PC-9 (cell line): ENCODE results near the gene CTXN3. TPM values are rescaled to one million over a fixed set of nuclear protein-coding genes. Genes with fewer than 3 reads are reported as not detected.

Experiments
- BruUV-seq: library from RNA; stranded (reverse); fragments of 400-500 nt; replicated peaks from 2 replicates; lab custom pipeline; 2021; lab: Mats Ljungman, UMichigan
- CTCF ChIA-PET: fragments of 300-600 bp; sonication (Branson Sonifier 250); formaldehyde crosslinking; loops from one replicate; lab custom pipeline; 2022; ENCODE audit warnings: antibody characterized with exemption; lab: Charles Lee
- POLR2A ChIA-PET: fragments of 300-600 bp; sonication (Branson Sonifier 250); formaldehyde crosslinking; loops from one replicate; lab custom pipeline; 2022; ENCODE audit warnings: antibody characterized with exemption; ENCODE audit not compliant: unreplicated experiment; lab: Charles Lee
- DNase-seq, 2 experiments: peaks; one replicate each; pipeline versions ENCODE4 v3.0.0 to v3.0.0-alpha.2; 2015 to 2022; ENCODE audit warnings: mixed read lengths in 1 of 2
- H2AFZ ChIP-seq: fragments of 200-600 bp; sonication (generic); 2 replicates; pipeline ENCODE4 v1.8.1; 2017; ENCODE audit warnings: antibody characterized with exemption
- H3F3A ChIP-seq: fragments of 200-600 bp; sonication (generic); 2 replicates; pipeline ENCODE4 v1.8.1; 2017; ENCODE audit warnings: antibody characterized with exemption, mild to moderate bottlenecking, low read depth; ENCODE audit not compliant: insufficient read depth
- H3K27ac ChIP-seq: fragments of 200-600 bp; sonication (generic); 2 replicates; pipeline ENCODE4 v1.6.1; 2016; ENCODE audit warnings: mixed run types
- H3K27me3 ChIP-seq: fragments of 200-600 bp; sonication (generic); 2 replicates; pipeline ENCODE4 v1.6.1; 2016; ENCODE audit warnings: low read depth, mixed run types; ENCODE audit not compliant: insufficient read depth
- H3K36me3 ChIP-seq: fragments of 200-600 bp; sonication (generic); 2 replicates; pipeline ENCODE4 v1.6.1; 2016; ENCODE audit warnings: low read depth, mixed run types
- H3K4me1 ChIP-seq: fragments of 200-600 bp; sonication (generic); replicated peaks from 2 replicates; pipeline ENCODE4 v1.6.1; 2016; ENCODE audit warnings: mixed run types; ENCODE audit not compliant: insufficient read depth
- H3K4me2 ChIP-seq: fragments of 200-600 bp; sonication (generic); 2 replicates; pipeline ENCODE4 v1.6.1; 2017; ENCODE audit warnings: mixed run types
- H3K4me3 ChIP-seq: fragments of 200-600 bp; sonication (generic); 2 replicates; pipeline ENCODE4 v1.6.1; 2016; ENCODE audit warnings: mixed run types
- H3K79me2 ChIP-seq: fragments of 200-600 bp; sonication (generic); 2 replicates; pipeline ENCODE4 v1.6.1; 2017; ENCODE audit warnings: low read depth, mixed run types
- H3K9me2 ChIP-seq: fragments of 200-600 bp; sonication (generic); 2 replicates; pipeline ENCODE4 v1.8.1; 2017; ENCODE audit warnings: mild to moderate bottlenecking; ENCODE audit not compliant: insufficient read depth
- H3K9me3 ChIP-seq: fragments of 200-600 bp; sonication (generic); 2 replicates; pipeline ENCODE4 v1.8.1; 2016; ENCODE audit warnings: low read depth; ENCODE audit not compliant: insufficient read depth
- H4K20me1 ChIP-seq: fragments of 200-600 bp; sonication (generic); 2 replicates; pipeline ENCODE4 v1.8.1; 2017; ENCODE audit not compliant: insufficient read depth
- CTCF ChIP-seq: fragments of 200-600 bp; sonication (generic); conservative IDR thresholded peaks from 2 replicates; pipeline ENCODE4 v1.6.1; 2017; ENCODE audit warnings: mixed run types, antibody characterized with exemption, mild to moderate bottlenecking, moderate library complexity
- EZH2 ChIP-seq: fragments of 200-600 bp; sonication (generic); IDR thresholded peaks from 2 replicates; pipeline ENCODE4 v1.8.0; 2017; ENCODE audit warnings: antibody characterized with exemption, low read depth
- intact Hi-C: fragments of 100-400 bp; cut with micrococcal nuclease; formaldehyde crosslinking; loops from one replicate; pipeline ENCODE4 v1.10.0; 2022; ENCODE audit not compliant: unreplicated experiment
- total RNA-seq: library from RNA; stranded (reverse); gene quantifications from 2 replicates; pipeline ENCODE4 v1.2.3, GENCODE V29; 2021

The CTXN3 gene
- total RNA-seq, 1 experiment from 2014 or later = not detected

- H3K27me3 ChIP-seq = no peaks in the 10 kb centered on the region
- H3K79me2 ChIP-seq = no peaks in the 10 kb centered on the region
- no peak overlapping the region for H3K4me3 ChIP-seq
- POLR2A ChIA-PET = no interaction called here
- no peaks in the 10 kb centered on the region for H3K9me3 ChIP-seq
- H3K4me2 ChIP-seq = no peak overlapping the region
- no TSS peak for BruUV-seq
- no peaks in the 10 kb centered on the region for H3K4me1 ChIP-seq
- H4K20me1 ChIP-seq = no peaks in the 10 kb centered on the region
- CTCF ChIA-PET = no interaction called here
- H3K27ac ChIP-seq = no peak overlapping the region
- intact Hi-C loops = no loop called here
- no peak for DNase-seq
- H3F3A ChIP-seq = no peaks in the 10 kb centered on the region
- 0 out of 2 replicates have a peak overlapping the region, but pooled peaks have one; percentile 39 for H2AFZ ChIP-seq
- no peak for TF ChIP-seq CTCF
- no peak for TF ChIP-seq EZH2
- no peaks in the 10 kb centered on the region for H3K36me3 ChIP-seq
- H3K9me2 ChIP-seq = peaks cover 5% of the 10 kb centered on the region; the same call in 1 of the 2 replicates
These were observed 28.9 kb upstream of the CTXN3 start for GRCh38 chr5:127619908-127620479.

- no TSS peak for BruUV-seq
- Histone ChIP-seq H3K9me3 (no peaks in the 10 kb centered on the region), H3F3A (no peaks in the 10 kb centered on the region), H4K20me1 (no peaks in the 10 kb centered on the region), H3K4me3 (no peak overlapping the region), H3K9me2 (peaks cover 5% of the 10 kb centered on the region; the same call in 1 of the 2 replicates), H3K36me3 (no peaks in the 10 kb centered on the region), H3K27me3 (no peaks in the 10 kb centered on the region), H3K4me2 (no peak overlapping the region), H3K4me1 (no peaks in the 10 kb centered on the region), H3K27ac (no peak overlapping the region), H3K79me2 (no peaks in the 10 kb centered on the region), H2AFZ (no peak overlapping the region)
- no peak for TF ChIP-seq CTCF
- TF ChIP-seq EZH2 = no peak
- intact Hi-C loops = no loop called here
- ChIA-PET CTCF (no interaction called here), POLR2A (no interaction called here)
- no peak for DNase-seq
These were observed 27.1 kb upstream of the CTXN3 start for GRCh38 chr5:127621601-127622325.

GRCh38 chr5:127634007-127634406 lies 14.9 kb upstream of the CTXN3 start:
- no peak for DNase-seq
- no peaks in the 10 kb centered on the region for H3K9me3 ChIP-seq
- no TSS peak for BruUV-seq
- no peaks in the 10 kb centered on the region for H3K4me1 ChIP-seq
- no peaks in the 10 kb centered on the region for H3F3A ChIP-seq
- POLR2A ChIA-PET = no interaction called here
- H3K27ac ChIP-seq = no peak overlapping the region
- no peak overlapping the region for H2AFZ ChIP-seq
- no peak overlapping the region for H3K4me2 ChIP-seq
- H3K79me2 ChIP-seq = no peaks in the 10 kb centered on the region
- no peaks in the 10 kb centered on the region for H3K9me2 ChIP-seq
- H3K4me3 ChIP-seq = no peak overlapping the region
- H4K20me1 ChIP-seq = no peaks in the 10 kb centered on the region
- no peak for TF ChIP-seq CTCF
- no peak for TF ChIP-seq EZH2
- intact Hi-C loops = no loop called here
- no peaks in the 10 kb centered on the region for H3K36me3 ChIP-seq
- H3K27me3 ChIP-seq = no peaks in the 10 kb centered on the region
- CTCF ChIA-PET = no interaction called here
